HG03196 (cell line): Measurements from ENCODE around the gene SCART1.
"Not testable (repeated sequence)": the region's sequence is repeated elsewhere in the genome, so short reads cannot be mapped to it uniquely, and the experiment has no call there.

Experiments
- ATAC-seq: cut with Tn5 transposase; IDR thresholded peaks from one replicate; pipeline ENCODE4 v1.9.1; 2021; ENCODE audit not compliant: unreplicated experiment

Gene SCART1

DNA sequence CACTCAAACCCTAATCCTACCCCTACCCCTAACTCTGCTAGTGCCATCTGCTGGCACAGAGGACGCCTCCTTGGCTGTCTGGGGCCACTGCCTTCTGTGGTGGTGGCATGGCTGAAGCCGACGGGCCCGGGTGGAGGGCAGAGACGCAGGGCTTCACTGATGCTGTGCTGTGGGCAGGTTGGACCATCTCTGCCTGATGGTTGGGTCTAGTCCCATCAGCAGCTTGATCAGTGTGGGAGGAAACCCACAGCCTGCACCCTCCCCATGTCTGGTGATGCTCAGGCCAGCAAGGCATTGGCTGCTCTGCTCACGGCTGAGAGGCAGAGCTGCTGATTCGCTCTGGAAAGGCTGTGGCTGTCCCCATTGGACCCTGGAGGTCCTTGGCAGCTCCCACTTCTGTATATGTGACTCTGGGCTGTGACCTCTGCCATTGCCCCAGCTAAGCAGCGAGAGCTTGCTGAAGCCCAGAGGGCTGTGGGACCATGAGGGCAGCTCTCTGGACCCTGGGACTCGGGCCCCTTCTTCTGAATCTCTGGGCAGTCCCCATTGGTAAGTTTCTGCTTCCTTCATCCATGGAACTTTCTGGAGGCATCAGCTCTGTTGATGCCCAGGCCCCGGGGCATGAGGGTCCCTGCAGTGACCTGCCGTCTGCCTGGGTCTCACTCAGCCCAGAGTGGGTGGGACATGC, at the start of gene SCART1:
TSS of gene SCART1 (plus strand) at position 430 of the 688 bp plus-strand sequence. CDS start at position 483, 53 bp downstream.
- ATAC-seq, result no peak

DNA sequence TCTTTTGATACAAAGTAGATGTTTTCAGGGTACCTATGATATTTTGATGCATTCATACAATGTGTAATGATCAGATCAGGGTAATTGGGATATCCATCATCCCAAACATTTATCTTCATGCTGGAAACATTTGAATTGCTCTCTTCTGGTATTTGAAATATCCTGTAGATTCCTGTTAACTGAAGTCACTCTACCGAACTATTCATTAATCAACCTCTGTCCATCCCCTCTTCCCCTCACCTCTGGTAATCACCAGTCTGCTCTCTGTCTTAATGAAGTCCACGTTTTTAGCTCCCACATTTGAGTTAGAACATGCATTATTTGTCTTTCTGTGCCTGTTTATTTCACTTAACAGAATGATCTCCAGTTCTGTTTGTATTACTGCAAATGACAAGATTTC, 48.5 kb upstream of the SCART1 start:
- no peak for ATAC-seq

DNA sequence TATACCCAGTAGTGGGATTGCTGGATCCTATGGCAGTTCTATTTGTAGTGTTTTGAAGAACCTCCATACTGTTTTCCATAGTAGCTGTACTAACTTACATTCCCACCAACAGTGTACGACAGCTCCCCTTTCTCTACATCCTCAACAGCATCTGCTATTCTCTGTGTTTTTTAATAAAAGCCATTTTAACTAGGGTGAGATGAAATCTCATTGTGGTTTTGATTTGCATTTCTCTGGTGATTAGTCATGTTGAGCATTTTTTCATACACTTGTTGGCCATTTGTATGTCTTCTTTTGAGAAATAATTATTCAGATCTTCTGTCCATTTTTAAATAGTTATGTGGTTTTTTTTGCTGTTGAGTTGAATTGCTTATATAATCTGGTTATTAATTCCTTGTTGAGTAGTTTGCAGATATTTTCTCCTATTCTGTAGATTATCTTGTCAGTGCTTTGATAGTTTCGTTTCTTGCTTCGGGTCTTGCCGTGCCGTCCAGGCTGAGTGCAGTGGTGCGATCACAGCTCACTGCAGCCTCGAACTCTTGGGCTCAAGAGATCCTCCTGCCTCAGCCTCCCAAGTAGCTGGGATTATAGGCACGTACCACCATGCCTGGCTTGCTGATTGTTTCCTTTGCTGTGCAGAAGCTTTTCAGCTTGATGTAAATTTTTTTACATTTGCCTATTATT, 47.8 kb upstream of the SCART1 start:
- no peak for ATAC-seq

DNA sequence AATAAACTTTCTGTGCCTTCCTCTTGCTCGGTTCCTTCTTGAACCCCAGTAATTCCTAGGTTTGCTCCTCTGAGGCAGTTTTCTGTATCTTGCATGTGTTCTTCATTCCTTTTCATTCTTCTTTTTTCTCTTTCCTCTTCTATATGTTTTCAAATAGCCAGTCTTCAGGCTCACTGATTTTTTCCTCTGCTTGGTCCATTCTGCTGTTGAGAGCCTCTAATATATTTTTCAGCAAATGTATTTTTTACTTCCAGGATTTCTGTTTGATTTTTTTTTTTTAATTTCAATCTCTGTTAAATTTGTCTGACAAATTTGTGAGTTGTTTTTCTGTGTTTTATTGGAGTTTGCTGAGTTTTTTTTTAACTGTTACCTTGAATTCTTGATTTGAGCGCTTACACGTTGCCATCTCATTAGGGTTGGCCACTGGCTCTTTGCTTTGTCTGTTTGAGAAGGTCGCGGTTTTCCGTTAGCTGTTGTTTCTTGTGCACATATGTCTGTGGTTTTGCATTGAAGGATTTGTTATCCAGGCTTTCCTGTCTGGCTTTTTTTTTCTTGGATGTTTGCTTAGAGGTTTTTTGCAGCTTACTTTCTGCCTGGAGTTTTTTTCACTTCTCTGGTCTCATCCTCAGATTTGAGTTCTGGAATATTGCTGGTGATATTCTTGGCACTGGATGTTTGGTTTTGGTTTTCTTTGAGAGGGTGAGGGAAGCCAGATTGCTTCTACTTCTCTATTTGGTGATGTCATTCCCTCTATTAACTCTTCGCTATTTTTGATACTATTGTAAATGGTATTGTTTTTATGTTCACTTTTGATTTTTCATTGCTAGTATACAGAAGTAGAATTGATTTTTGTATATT, 42.0 kb upstream of the SCART1 start:
- ATAC-seq, result no peak

DNA sequence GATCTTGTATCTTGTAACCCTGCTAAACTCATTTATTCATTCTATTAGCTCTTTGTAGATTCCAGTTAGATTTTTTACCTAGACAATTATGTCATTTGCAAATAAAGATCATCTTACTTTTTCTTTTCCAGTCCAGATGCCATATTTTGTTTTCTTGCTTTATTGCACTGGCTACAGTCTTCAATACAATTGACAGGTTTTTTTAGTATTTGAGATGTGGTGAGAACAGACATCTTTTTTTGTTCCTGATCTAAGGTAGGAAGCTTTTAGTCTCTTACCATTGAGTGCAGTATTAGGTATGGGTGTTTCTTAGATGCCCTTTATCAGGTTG, 41.4 kb upstream of the SCART1 start:
- ATAC-seq, result no peak

DNA sequence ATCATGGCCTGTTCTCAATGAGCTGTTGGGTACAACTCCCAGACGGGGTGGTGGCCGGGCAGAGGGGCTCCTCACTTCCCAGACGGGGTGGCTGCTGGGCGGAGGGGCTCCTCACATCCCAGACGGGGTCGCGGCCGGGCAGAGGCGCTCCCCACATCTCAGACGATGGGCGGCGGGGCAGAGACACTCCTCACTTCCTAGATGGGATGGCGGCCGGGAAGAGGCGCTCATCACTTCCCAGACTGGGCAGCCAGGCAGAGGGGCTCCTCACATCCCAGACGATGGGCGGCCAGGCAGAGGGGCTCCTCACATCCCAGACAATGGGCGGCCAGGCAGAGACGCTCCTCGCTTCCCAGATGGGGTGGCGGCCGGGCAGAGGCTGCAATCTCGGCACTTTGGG, 39.3 kb upstream of the SCART1 start:
- ATAC-seq, result not testable (repeated sequence)

DNA sequence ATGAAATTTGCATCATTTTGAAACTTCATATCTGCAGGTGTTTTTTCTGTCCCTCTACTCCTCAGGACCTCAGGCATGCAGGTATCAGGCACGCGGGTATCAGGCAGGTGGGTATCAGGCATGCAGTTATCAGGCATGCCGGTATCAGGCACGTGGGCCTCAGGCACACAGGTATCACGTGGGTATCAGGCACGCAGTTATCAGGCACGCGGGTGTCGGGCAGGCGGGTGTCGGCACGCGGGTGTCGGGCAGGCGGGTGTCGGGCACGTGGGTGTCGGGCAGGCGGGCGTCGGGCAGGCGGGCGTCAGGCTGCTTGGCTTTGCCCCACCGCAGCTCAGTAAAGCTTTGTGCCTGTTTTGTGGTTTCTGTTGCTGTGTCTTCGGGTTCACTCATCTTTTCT, 38.0 kb upstream of the SCART1 start:
- ATAC-seq, result no peak

DNA sequence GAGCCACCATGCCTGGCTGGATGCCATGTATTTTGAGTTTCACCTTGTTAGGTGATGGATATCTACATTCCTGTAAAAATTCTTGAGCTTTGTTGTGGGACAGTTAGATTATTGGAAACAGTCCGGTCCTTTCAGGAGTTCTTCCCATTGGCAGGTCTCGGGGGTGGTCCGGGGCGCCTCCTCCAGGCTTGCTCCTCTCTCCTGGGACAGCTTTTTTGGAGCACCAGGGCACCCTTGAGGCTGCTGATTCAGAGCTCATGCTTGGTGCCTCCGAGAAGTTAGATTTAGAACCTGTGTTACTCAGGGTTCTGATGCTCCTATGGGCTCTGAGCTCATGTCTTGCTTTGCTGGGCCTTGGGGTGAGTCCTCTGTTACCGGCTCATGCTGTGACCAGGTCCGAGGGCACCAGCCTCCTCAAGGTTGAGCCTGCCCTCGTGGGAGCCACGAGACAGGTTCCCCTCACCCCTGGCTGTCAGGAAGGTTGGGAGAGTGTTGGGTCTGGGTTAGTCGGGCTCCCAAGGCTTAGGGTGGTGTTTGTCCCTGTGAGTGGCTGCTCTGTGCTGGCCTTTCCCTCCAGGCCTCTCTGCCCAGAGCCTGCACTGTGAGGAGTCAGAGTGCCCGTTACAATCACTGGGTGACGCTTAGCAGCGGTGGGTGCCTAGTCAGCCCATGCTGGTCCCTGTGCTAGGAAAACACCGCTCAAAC, 35.3 kb upstream of the SCART1 start:
- no peak for ATAC-seq

DNA sequence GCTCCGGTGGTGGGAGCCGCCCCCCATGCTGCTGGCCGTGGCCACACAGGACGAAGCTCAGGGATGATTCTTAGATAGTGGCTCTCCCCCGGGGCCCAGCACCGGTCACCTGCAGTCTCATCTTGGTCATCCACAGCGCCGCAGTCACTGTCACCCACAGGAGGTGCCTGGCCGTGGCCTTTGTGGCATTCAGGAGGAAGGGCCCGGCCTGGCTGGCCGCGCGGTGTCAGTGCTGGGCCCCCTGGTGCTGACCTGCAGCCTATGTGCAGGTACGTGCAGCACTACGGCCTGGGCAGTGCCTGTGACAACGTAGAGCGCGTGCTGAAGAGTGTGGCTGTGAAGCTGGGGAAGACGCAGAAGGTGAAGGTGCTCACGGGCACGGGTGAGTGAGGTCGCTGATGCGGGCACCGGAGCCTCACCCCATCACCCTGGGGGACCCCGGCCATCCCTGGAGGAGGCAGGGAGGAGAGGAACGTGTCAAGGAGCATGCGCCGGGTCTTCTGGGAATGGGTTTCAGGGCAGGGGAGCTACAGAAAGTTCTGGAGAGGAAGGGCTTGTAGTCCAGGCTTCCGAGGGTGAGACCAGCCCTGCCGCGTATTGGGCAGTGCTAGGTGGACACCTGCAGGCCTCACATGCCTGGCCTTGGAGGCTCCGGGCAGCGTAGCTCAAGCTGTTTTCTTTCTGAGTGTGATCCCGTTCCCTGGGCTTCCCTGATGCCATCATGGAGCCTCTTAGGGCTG, 34.4 kb upstream of the SCART1 start:
- ATAC-seq, result no peak

DNA sequence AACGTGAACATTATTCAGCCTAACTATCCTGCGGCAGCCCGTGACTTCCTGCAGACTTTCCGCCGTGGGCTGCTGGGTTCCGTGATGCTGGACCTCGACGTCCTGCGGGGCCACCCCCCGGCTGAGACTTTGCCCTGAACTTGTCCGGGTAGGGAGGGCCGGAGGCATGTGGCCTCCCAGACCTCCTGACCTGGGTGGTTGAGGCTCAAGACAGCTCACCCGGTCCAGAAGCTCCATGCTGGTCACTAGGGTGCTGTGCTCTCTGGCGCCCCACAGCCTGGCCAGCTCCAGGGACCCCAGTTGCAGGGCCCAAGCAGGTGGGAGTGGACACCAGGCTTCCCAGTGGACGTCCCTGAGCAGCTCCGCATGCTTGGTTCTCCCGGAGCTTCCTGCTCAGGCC, 33.7 kb upstream of the SCART1 start:
- no peak for ATAC-seq

DNA sequence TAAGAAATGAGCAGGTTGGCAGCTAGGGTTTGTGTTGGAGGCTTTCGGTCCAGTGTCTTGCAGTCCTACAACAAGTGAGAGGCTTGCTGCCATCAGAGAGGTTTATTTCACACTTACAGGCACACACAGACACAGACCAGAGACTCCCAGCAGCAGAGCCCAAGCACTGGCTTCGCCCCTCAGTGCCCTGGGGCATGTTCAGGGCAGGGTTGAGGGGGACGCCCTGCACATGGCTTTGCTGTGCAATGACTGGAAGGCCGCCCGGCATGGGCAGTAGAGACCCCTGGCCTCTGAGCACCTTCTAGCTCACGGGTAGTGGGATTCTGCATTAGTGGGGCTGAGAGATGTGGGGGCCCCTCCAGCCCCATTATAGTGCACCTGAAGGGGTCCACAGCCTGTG, 33.2 kb upstream of the SCART1 start:
- no peak for ATAC-seq

DNA sequence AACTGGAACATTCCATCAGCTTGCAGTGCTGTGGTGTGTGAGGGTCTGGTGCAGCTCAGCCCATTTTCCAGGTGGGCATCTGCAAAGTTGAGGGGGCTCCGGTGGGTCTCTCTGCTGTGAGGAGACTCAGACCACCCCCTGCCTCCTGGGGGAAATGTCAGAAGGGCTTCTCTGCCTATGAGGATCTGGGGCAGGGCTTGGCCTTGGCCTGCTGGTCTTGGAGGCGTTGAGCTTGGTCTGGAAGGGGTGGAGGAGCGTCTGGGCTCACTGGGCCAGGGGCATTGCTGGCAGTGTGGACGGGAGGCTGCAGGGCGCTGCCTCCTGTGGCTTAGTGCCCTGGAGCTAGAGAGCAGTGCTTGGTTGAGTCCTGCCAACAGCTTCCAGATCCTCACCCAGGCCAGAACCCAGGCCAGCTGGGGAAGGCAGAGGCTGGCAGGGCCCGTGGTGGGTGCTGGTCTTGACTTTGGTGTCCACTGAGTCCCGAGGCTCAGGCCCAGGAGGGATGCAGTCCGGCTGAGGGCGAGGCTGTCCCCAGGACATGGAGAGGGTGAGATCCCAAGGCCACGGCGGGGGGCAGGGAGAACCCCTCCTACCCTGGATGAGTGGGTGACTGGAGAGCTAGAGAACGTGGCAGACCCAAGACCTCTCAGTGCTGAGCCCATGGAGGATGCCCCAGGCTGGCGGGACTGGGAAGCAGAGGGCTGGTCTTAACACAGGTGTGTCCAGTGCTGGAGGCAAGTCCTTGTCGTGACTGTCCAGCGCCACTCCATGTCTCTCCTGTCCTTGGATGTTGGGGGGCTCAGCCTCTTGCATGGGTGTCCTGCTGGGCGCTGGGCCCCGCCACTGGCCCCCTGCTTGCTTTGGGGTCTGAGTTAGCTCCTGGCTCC, 32.2 kb upstream of the SCART1 start:
- ATAC-seq, result no peak

DNA sequence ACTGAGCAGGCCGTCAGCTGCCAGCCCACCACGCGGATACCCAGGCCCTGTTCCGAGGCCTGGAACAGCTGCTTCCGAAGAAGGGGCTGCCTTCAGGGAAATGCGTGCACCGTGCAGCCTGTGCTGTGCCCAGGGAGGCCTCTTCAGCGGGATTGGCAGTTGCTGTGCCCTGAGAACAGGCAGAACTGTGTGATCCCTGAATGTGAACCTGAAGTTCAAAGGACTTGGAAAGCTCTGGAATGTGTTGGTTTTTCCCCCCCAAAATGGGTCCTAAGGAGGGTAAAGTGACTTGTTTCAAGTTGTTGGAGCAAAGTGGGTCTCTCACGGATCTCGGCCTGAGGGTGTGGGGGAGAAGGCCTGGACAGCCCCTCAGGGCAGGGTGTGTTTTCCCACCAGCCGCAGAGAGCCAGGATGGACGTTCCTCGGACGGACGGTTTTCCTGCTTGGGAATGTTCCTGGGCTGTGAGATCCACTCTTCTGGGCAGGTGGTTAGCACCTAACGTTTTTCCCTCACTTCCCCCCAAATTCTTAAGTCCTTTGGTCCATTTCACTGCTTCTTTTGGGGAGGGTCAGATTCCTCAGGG, 31.4 kb upstream of the SCART1 start:
- ATAC-seq, result no peak

DNA sequence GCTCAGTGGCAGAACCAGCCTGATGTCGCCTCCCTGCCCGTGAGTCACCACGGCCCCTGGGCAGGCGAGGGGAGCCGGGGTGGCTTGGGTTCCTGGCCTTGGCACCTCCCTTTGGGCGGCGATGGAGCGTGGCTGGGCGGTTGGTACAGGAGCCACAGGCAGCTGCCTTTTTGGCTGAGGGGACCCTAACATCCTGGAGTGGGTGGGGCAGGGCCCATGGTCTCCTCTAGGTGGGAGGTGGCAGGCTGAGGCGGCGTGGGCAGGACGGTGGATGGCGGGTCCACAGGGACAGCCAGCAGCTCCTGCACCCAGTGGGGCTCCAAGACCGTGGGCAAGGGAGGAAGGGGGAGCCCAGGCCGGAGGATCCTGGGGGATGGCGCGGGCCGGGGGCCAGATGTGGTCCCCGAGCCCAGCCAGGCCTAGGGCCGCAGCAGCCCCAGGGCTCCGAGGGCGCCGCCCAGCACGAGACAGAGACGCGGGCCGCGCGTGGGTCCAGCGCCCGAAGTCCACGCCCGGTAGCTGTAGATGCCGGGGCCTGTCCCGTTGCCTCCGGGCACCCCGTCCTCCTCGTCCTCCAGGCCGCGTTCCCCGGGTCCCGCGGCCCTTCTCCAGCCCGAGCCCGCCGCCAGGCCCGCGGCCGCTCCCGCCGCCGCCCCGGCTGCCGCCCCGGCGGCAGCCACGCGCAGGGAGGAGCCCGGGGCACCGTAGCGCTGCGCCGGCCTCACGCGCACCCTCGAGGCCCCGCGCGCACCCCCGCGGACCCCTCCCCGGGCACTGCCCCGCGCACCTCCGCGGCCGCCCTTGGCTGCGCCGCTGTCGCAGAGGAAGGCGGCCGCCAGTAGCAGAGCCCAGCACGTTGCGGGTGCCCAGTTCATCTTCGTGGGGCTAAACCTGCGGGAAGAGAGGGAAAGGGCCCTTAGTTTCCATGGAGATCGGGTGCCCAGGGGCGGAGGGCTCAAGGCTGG, 30.7 kb upstream of the SCART1 start:
- ATAC-seq, result no peak

DNA sequence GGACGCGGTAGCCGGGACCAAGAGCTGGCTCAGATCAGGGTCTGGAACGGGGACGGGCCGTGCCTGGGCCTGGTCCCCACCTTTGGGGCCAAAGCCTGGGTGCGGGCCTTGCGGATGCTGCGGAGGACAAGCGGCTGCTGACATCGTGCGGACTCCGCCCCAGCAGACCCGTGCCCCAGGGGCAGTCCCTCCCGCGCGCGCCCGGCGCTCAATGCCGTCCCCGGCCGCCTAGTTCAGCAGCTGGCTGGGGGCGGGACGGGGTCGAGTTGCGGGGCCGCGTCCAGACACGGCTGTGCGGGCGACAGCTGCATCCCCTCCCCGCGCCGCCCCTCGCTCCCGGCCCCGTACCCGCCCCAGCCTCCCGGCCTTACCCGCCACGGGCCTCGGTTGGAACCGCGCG, 29.6 kb upstream of the SCART1 start:
- ATAC-seq, result not testable (repeated sequence)

DNA sequence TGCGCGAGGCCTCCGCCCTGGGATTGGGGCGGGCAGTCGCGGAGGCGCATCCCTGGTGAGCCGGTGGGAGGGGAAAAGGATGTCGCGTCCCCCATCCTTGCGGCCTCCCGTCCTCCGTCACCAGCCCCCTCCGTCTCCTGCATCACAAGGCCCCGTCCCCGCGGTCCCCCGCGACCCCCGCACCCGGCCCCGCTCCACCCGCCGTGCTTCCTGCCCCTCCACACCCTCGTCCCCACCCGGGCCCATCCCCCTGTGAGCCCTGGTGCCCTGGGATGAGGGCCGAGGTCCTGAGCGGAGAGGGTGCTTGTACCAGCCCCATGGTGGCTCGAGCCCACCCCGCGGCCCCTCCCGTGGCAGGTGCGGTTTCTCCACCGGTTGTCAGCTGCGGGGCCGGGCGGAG, 29.1 kb upstream of the SCART1 start, which contains the start of gene SPRN:
TSS of gene SPRN (minus strand) at position 25 of the 400 bp plus-strand sequence. CDS start 944 bp downstream, outside the sequence.
- ATAC-seq, result not testable (repeated sequence)

DNA sequence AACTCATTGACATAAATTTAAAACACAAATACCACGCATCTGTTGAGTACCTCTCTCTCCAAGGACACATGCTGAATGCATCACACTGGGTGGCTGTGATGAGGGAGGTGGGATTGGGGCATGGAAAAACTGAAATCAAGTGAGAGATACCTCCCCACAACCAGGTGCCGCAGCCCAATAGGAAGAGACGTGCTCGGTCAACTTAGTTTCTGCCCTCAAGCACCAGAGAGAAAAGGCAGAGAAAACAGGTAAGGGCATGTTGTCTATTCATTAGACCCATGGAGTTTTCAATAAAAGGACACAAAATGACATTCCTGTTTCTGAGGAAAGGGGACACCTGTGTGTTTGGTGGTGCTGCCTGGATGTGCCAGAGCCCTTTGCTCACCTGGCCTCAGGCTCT, 24.2 kb upstream of the SCART1 start:
- ATAC-seq, result not testable (repeated sequence)
